ENCODE measurements around the gene RPS5. TPM values are rescaled to one million over a fixed set of nuclear protein-coding genes. Genes with fewer than 3 reads are reported as not detected.

RPS5 gene
- total RNA-seq, 1 donor from 2014 or later: 4,823 TPM

GRCh38 chr19:58352760-58353671 is 34.1 kb upstream of the RPS5 start, which contains the start of gene A1BG:
Gene A1BG (minus strand): TSS chr19:58353492. CDS start chr19:58353437, 55 bp downstream.
- Histone ChIP-seq H3K36me3 (ENCODE audit: control insufficient read depth, insufficient read depth, low read length) (no peaks in the 10 kb centered on the region), H3K27me3 (ENCODE audit: control insufficient read depth, insufficient read depth, low read length) (peaks cover 7% of the 10 kb centered on the region), H3K4me3 (ENCODE audit: low read depth, low read length) (no peak within 1 kb of the TSS)
- TF ChIP-seq CTCF (IDR thresholded peaks at IDR 0.05; ENCODE audit: insufficient read depth, low read length, severe bottlenecking): no peak
- FAIRE-seq (no peak), DNase-seq (ENCODE audit: low read depth) (no peak)

GRCh38 chr19:58353717-58354477 is 33.2 kb upstream of the RPS5 start:
- TF ChIP-seq CTCF (IDR thresholded peaks at IDR 0.05; ENCODE audit: insufficient read depth, low read length, severe bottlenecking): no peak
- no peaks in the 10 kb centered on the region for H3K36me3 ChIP-seq (ENCODE audit: control insufficient read depth, insufficient read depth, low read length)
- DNase-seq (ENCODE audit: low read depth) (no peak), FAIRE-seq (peak; percentile 84)
- no peak overlapping the region for H3K4me3 ChIP-seq (ENCODE audit: low read depth, low read length)
- peaks cover 7% of the 10 kb centered on the region for H3K27me3 ChIP-seq (ENCODE audit: control insufficient read depth, insufficient read depth, low read length)

GRCh38 chr19:58354478-58355030 is 32.5 kb upstream of the RPS5 start:
- Histone ChIP-seq H3K27me3 (ENCODE audit: control insufficient read depth, insufficient read depth, low read length) (peaks cover 7% of the 10 kb centered on the region), H3K4me3 (ENCODE audit: low read depth, low read length) (no peak overlapping the region), H3K36me3 (ENCODE audit: control insufficient read depth, insufficient read depth, low read length) (no peaks in the 10 kb centered on the region)
- DNase-seq (ENCODE audit: low read depth) (no peak), FAIRE-seq (no peak)
- no peak for TF ChIP-seq CTCF (IDR thresholded peaks at IDR 0.05; ENCODE audit: insufficient read depth, low read length, severe bottlenecking)

GRCh38 chr19:58355215-58355796 is 31.8 kb upstream of the RPS5 start:
- H3K4me3 ChIP-seq (ENCODE audit: low read depth, low read length): no peak overlapping the region
- no peak for DNase-seq (ENCODE audit: low read depth)
- no peak for FAIRE-seq
- H3K36me3 ChIP-seq (ENCODE audit: control insufficient read depth, insufficient read depth, low read length): no peaks in the 10 kb centered on the region
- peaks cover 7% of the 10 kb centered on the region for H3K27me3 ChIP-seq (ENCODE audit: control insufficient read depth, insufficient read depth, low read length)
- TF ChIP-seq CTCF (IDR thresholded peaks at IDR 0.05; ENCODE audit: insufficient read depth, low read length, severe bottlenecking): no peak

- DNase-seq (ENCODE audit: low read depth) (no peak), FAIRE-seq (no peak)
- Histone ChIP-seq H3K27me3 (ENCODE audit: control insufficient read depth, insufficient read depth, low read length) (peaks cover 7% of the 10 kb centered on the region), H3K36me3 (ENCODE audit: control insufficient read depth, insufficient read depth, low read length) (no peaks in the 10 kb centered on the region), H3K4me3 (ENCODE audit: low read depth, low read length) (no peak overlapping the region)
- no peak for TF ChIP-seq CTCF (IDR thresholded peaks at IDR 0.05; ENCODE audit: insufficient read depth, low read length, severe bottlenecking)
Observed at GRCh38 chr19:58355908-58356765, 30.9 kb upstream of the RPS5 start.

All from bronchial epithelial cell (primary cell).